Activated naive CD8-positive, alpha-beta T cell treated with anti-CD3 and anti-CD28 coated beads, Interleukin-2, amount 50 U/mL, for 24 hours (primary cell): ENCODE data around the gene C2orf49.
A peak's percentile ranks its signal among the peaks of the same experiment; 100 is the strongest.

Source experiments
- ATAC-seq: fragments of 150-1000 bp; cut with Tn5 transposase; one replicate; pipeline ENCODE4 v1.10.0; 2021
- DNase-seq: peaks from one replicate; pipeline ENCODE4 v3.0.0; 2021
- H3K27ac Mint-ChIP-seq: one replicate; pipeline ENCODE4 v1.8.0; 2021; ENCODE audit warnings: mild to moderate bottlenecking, mixed read lengths
- H3K27me3 Mint-ChIP-seq: one replicate; pipeline ENCODE4 v1.8.0; 2021; ENCODE audit warnings: mixed read lengths
- H3K36me3 Mint-ChIP-seq: one replicate; pipeline ENCODE4 v1.8.0; 2021; ENCODE audit warnings: low read depth, mixed read lengths
- H3K4me1 Mint-ChIP-seq: one replicate; pipeline ENCODE4 v1.8.0; 2021; ENCODE audit warnings: mixed read lengths
- H3K4me3 Mint-ChIP-seq: one replicate; pipeline ENCODE4 v1.8.0; 2021; ENCODE audit warnings: mild to moderate bottlenecking, moderate library complexity, mixed read lengths
- H3K9me3 Mint-ChIP-seq: one replicate; pipeline ENCODE4 v1.8.0; 2021; ENCODE audit warnings: mixed read lengths

C2orf49 gene

DNA sequence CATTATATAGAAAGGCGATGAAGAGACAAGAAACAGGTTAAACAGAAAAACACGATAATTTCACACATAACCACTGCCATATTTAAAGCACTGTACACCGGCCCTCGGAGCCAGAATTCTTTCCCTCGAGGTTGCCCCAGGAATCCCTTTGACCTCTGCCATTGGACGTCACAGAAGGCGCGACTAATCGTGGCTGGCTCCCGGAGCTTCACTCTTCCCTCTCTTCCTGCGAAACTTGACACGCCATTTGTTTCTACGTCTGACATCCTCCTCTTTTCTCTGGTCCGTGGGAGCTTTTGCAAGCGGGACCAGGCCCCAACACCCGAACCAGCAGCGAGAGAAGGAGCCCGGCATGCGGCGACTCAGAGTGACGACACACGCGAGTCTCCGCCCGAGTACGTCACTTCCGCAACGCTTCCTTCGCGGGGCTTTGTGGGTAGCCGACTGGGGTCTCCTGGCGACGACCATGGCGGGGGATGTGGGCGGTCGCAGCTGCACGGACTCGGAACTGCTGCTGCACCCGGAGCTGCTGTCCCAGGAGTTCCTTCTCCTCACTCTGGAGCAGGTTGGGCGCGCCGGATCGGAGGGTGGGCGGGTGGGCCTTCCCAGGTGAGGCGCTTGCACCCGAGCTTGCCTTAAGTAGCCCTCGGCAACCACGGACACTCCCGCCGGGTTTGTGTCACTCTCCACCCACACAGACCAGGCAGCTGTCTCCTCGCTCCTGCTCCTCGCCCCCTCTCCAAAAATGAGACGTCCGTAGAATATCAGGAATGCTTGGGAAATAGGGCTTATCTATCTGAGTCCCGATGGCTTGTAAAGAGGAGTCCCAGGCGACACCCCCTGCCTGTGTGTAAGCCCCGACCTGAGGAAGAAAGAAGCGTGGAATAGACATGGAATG lies at the start of gene C2orf49:
Gene C2orf49, plus strand, starts transcription at position 419 of the 898 bp plus-strand sequence. Its CDS starts 48 bp downstream, at position 467.
- Mint-ChIP-seq H3K4me3 (peak within 1 kb of the TSS; percentile 97), H3K27me3 (no peaks in the 10 kb centered on the region), H3K9me3 (no peaks in the 10 kb centered on the region), H3K36me3 (peaks cover 24% of the 10 kb centered on the region), H3K27ac (peak within 1 kb of the TSS; percentile 99), H3K4me1 (peaks cover 43% of the 10 kb centered on the region)
- ATAC-seq (peak; percentile 92), DNase-seq (peak; percentile 91)

DNA sequence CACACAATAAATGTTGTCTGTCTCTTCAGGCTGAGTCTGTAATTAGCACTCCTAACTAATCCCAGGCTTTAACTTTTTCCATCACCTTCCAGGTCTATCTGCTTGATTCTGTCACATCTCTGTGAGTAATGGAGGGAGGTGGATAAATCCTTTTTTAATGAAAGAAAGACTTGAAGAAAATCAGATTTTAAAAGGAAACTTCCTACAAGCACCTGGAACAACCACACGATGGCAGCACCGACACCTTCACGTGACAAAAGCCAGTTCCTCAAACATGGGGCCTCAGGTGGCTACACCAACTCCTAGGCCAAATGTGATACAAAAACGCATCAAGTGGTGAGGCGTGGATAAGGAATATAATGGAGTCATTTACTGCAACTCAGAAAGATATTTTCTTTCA lies 49.6 kb upstream of the C2orf49 start:
- no peak overlapping the region for H3K4me3 Mint-ChIP-seq
- no peaks in the 10 kb centered on the region for H3K4me1 Mint-ChIP-seq
- H3K27ac Mint-ChIP-seq: no peak overlapping the region
- DNase-seq (peak; percentile 25), ATAC-seq (no peak)
- H3K9me3 Mint-ChIP-seq: no peaks in the 10 kb centered on the region
- no peaks in the 10 kb centered on the region for H3K27me3 Mint-ChIP-seq
- H3K36me3 Mint-ChIP-seq: peaks cover 51% of the 10 kb centered on the region

DNA sequence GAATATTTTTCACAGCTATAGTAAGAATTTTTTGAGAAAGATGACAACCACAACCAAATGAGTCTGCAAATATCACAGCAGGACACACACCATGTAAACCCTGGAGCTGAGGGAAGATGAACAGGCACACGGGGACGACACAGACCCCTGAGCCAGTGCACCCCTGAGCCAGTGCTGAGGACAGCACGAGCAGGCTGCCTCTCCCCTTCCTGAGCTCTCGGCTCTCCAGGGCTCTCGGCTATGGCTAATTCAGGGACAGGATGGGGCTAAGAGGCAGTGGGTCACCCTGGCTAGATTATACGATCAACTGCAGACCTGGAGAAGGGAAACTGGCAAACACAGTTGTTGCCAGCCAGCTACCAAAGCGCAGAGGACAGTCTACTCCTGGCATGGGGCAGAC lies 49.2 kb upstream of the C2orf49 start:
- peaks cover 50% of the 10 kb centered on the region for H3K36me3 Mint-ChIP-seq
- H3K27ac Mint-ChIP-seq: no peak overlapping the region
- no peak overlapping the region for H3K4me3 Mint-ChIP-seq
- H3K4me1 Mint-ChIP-seq: no peaks in the 10 kb centered on the region
- no peaks in the 10 kb centered on the region for H3K27me3 Mint-ChIP-seq
- DNase-seq: no peak
- H3K9me3 Mint-ChIP-seq: no peaks in the 10 kb centered on the region
- no peak for ATAC-seq

DNA sequence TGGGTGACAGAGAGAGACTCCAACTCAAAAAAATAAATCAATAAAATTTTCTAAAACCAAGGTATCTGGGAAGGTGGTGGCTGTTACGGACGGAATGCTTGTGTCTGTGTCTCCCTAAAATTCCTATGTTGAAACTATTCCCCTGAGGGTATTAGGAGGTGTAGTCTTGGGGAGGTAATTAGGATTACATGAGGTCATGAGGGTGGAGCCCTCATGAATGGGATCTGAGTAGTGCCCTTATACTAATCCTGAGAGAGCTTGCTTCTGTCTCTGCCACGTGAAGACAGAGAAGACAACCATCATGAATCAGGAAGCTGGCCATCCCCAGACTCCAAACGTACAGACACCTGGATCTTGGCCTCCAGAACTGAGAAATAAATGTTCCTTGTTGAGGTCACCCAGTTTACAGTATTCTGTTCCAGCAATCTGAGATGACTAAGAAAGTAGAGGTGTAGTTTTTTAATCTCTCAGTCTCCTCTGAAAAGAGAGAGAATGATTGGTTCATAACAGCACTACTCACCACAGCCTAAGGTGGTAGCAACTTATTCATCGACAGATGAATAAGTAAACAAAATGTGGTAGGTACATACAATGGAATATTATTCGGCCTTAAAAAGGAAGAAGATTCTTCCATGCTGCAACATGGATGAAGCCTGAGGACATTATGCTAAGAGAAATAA lies 46.2 kb upstream of the C2orf49 start:
- ATAC-seq (no peak), DNase-seq (no peak)
- Mint-ChIP-seq H3K27me3 (no peaks in the 10 kb centered on the region), H3K4me3 (no peak overlapping the region), H3K9me3 (no peaks in the 10 kb centered on the region), H3K36me3 (peaks cover 42% of the 10 kb centered on the region), H3K27ac (no peak overlapping the region), H3K4me1 (no peaks in the 10 kb centered on the region)

- Mint-ChIP-seq H3K27me3 (no peaks in the 10 kb centered on the region), H3K9me3 (no peaks in the 10 kb centered on the region), H3K36me3 (peaks cover 43% of the 10 kb centered on the region), H3K27ac (no peak overlapping the region), H3K4me3 (no peak overlapping the region), H3K4me1 (no peaks in the 10 kb centered on the region)
- DNase-seq (no peak), ATAC-seq (no peak)
Observed at GRCh38 chr2:105291981-105292380, 45.4 kb upstream of the C2orf49 start.

GRCh38 chr2:105294046-105294445 lies 43.3 kb upstream of the C2orf49 start:
- no peaks in the 10 kb centered on the region for H3K9me3 Mint-ChIP-seq
- DNase-seq (no peak), ATAC-seq (no peak)
- H3K27ac Mint-ChIP-seq: no peak overlapping the region
- peaks cover 53% of the 10 kb centered on the region for H3K36me3 Mint-ChIP-seq
- H3K27me3 Mint-ChIP-seq: no peaks in the 10 kb centered on the region
- no peak overlapping the region for H3K4me3 Mint-ChIP-seq
- H3K4me1 Mint-ChIP-seq: no peaks in the 10 kb centered on the region

GRCh38 chr2:105294844-105295481 lies 42.4 kb upstream of the C2orf49 start:
- Mint-ChIP-seq H3K9me3 (no peaks in the 10 kb centered on the region), H3K4me3 (no peak overlapping the region), H3K27me3 (no peaks in the 10 kb centered on the region), H3K36me3 (peaks cover 48% of the 10 kb centered on the region), H3K4me1 (no peaks in the 10 kb centered on the region), H3K27ac (no peak overlapping the region)
- DNase-seq (peak; percentile 29), ATAC-seq (no peak)

GRCh38 chr2:105296017-105296611 lies 41.2 kb upstream of the C2orf49 start:
- H3K4me3 Mint-ChIP-seq: no peak overlapping the region
- DNase-seq: no peak
- no peaks in the 10 kb centered on the region for H3K27me3 Mint-ChIP-seq
- H3K27ac Mint-ChIP-seq: no peak overlapping the region
- H3K9me3 Mint-ChIP-seq: no peaks in the 10 kb centered on the region
- H3K36me3 Mint-ChIP-seq: peaks cover 43% of the 10 kb centered on the region
- H3K4me1 Mint-ChIP-seq: no peaks in the 10 kb centered on the region
- no peak for ATAC-seq

GRCh38 chr2:105297216-105297615 lies 40.1 kb upstream of the C2orf49 start:
- ATAC-seq: no peak
- H3K27me3 Mint-ChIP-seq: no peaks in the 10 kb centered on the region
- H3K27ac Mint-ChIP-seq: no peak overlapping the region
- no peak for DNase-seq
- H3K4me1 Mint-ChIP-seq: peaks cover 6% of the 10 kb centered on the region
- peaks cover 37% of the 10 kb centered on the region for H3K36me3 Mint-ChIP-seq
- H3K9me3 Mint-ChIP-seq: no peaks in the 10 kb centered on the region
- no peak overlapping the region for H3K4me3 Mint-ChIP-seq

DNA sequence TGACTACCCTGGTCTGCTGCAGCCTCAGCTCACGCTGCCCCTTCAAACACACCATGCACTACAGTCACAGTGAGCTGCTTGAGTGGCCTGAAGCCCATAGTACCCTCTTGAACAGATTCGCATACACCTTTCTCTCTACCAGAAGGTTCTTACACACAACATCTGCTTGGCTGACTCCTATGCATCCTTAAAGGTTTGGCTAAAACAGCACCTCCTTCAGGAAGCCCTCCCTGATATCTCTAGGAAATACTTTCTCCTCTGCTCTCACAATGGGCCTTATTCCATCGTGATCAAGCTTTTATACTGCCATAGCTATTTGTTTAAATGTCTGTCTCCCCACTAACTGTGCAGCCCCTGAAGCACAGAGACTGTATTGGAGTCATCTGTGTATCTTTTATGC lies 39.3 kb upstream of the C2orf49 start:
- Mint-ChIP-seq H3K27me3 (no peaks in the 10 kb centered on the region), H3K9me3 (no peaks in the 10 kb centered on the region), H3K4me3 (no peak overlapping the region), H3K4me1 (peaks cover 13% of the 10 kb centered on the region), H3K36me3 (peaks cover 37% of the 10 kb centered on the region), H3K27ac (no peak overlapping the region)
- ATAC-seq (no peak), DNase-seq (no peak)

- H3K4me1 Mint-ChIP-seq: peaks cover 18% of the 10 kb centered on the region
- no peaks in the 10 kb centered on the region for H3K27me3 Mint-ChIP-seq
- no peak overlapping the region for H3K27ac Mint-ChIP-seq
- no peak for ATAC-seq
- H3K36me3 Mint-ChIP-seq: peaks cover 42% of the 10 kb centered on the region
- H3K9me3 Mint-ChIP-seq: no peaks in the 10 kb centered on the region
- DNase-seq: no peak
- H3K4me3 Mint-ChIP-seq: no peak overlapping the region
Observed at GRCh38 chr2:105299290-105299689, 38.0 kb upstream of the C2orf49 start.

DNA sequence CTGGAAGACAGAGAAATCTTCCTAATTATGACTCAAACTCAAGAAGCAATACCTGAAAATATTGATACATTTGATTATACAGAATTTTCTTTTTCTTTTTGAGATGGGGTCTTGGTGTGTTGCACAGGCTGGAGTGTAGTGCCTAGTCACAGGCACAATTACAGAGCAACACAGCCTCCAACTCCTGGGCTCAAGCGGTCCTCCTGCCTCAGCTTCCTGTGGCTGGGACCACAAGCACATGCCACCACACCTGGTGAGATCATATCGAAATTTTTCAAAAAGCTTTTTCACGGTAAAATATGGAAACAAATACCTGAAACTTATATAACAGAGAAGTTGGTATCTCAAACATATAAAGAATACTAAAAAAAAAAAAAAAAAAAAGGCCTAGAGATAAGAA lies 35.7 kb upstream of the C2orf49 start:
- H3K36me3 Mint-ChIP-seq: peaks cover 36% of the 10 kb centered on the region
- DNase-seq (no peak), ATAC-seq (no peak)
- H3K27ac Mint-ChIP-seq: no peak overlapping the region
- H3K4me1 Mint-ChIP-seq: peaks cover 22% of the 10 kb centered on the region
- no peaks in the 10 kb centered on the region for H3K27me3 Mint-ChIP-seq
- no peak overlapping the region for H3K4me3 Mint-ChIP-seq
- no peaks in the 10 kb centered on the region for H3K9me3 Mint-ChIP-seq

DNA sequence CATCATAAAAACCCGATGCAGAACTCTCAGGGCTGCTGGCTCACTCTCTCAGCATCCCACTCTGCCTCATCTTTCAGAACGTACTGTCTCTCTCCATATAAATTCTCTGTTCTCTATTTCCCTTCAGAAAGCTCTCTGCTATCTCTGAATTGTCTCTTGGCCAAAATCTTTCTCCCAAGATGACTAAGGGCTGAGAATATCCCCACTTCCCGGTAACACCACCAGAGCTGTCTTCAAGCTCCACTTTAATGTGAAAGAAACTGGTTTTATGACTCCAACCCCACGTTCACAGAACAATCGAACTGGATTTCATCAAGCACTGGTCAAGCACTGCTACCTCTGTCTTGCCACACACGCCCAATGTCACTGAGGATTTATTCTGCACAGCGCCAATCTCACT lies 30.2 kb upstream of the C2orf49 start:
- Mint-ChIP-seq H3K36me3 (peaks cover 26% of the 10 kb centered on the region), H3K27ac (no peak overlapping the region), H3K9me3 (no peaks in the 10 kb centered on the region), H3K4me1 (peaks cover 21% of the 10 kb centered on the region), H3K27me3 (no peaks in the 10 kb centered on the region), H3K4me3 (no peak overlapping the region)
- ATAC-seq: no peak
- DNase-seq: no peak

DNA sequence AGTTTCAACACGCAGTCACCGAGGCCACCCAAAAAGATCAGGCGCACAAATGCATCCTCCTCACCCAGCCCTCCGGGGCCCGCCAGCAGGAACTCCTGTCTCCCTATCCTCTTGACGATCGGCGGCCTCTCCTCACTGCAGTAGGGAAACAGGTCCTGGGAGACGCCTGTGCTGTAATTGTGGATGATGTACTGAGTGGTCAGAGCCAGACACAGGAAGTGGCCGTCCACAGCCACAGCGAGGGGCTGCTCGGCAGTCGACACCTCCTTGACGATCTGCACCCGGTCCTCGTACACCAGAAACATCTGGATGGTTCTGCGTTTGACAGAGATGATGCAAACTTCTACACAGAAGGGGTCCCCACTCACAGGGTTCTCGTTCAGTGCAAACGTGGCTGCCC lies 29.8 kb upstream of the C2orf49 start:
- Mint-ChIP-seq H3K27me3 (no peaks in the 10 kb centered on the region), H3K9me3 (no peaks in the 10 kb centered on the region), H3K27ac (no peak overlapping the region), H3K4me3 (no peak overlapping the region), H3K36me3 (peaks cover 24% of the 10 kb centered on the region), H3K4me1 (peaks cover 18% of the 10 kb centered on the region)
- ATAC-seq: no peak
- DNase-seq: no peak
